Regular cardiac myocyte (primary cell): ENCODE data around the gene EEF1AKMT4. TPM values are rescaled to one million over a fixed set of nuclear protein-coding genes. Genes with fewer than 3 reads are reported as not detected.

ENCODE experiments used
- total RNA-seq: library from RNA; depleted of rRNA; stranded (reverse); fragments of >200 nt; gene quantifications from 2 replicates; pipeline ENCODE4 v1.2.3, GENCODE V29; 2014

EEF1AKMT4 gene
- total RNA-seq: 3.4 and 6.9 TPM in 2 replicates

GRCh38 chr3:184249412-184250166 lies at the start of gene EEF1AKMT4:
EEF1AKMT4 (plus strand) TSS chr3:184249672; CDS start chr3:184249695, 23 bp downstream.

GRCh38 chr3:184229394-184230080 lies 19.9 kb upstream of the EEF1AKMT4 start, which contains the start of gene VWA5B2:
VWA5B2 (plus strand) TSS chr3:184229585; CDS start chr3:184230529, 944 bp downstream.

GRCh38 chr3:184248454-184249411 lies 739 bp upstream of the EEF1AKMT4 start, which contains the start of gene ALG3:
ALG3 (minus strand) TSS chr3:184248962; CDS start chr3:184248940, 22 bp downstream.

GRCh38 chr3:184261270-184261853 lies 11.9 kb downstream of the EEF1AKMT4 start, which contains the start of gene CAMK2N2:
CAMK2N2 (minus strand) TSS chr3:184261553; CDS start chr3:184261285, 268 bp downstream.

GRCh38 chr3:184275961-184276910 lies 26.8 kb downstream of the EEF1AKMT4 start, which contains the start of gene ECE2:
ECE2 (plus strand) TSS chr3:184276022; CDS start chr3:184276154, 132 bp downstream.

GRCh38 chr3:184298759-184299487 lies 49.5 kb downstream of the EEF1AKMT4 start, which contains the start of gene PSMD2:
PSMD2 (plus strand) TSS chr3:184299241; CDS start chr3:184299267, 26 bp downstream.

Other genes with a start within 250 kb of the EEF1AKMT4 start
- gene ABCC5, start 231.8 kb upstream of the EEF1AKMT4 start, total RNA-seq: 14.4 and 25.4 TPM in 2 replicates
- gene HTR3D, start 217.9 kb upstream of the EEF1AKMT4 start, total RNA-seq: not detected in 2 replicates
- gene HTR3C, start 196.6 kb upstream of the EEF1AKMT4 start, total RNA-seq: not detected in 2 replicates
- gene HTR3E, start 152.6 kb upstream of the EEF1AKMT4 start, total RNA-seq: not detected in 2 replicates
- 29.3 and 39.1 TPM in 2 replicates for gene EIF2B5, start 114.3 kb upstream of the EEF1AKMT4 start, total RNA-seq
- 35.2 and 37.0 TPM in 2 replicates for gene DVL3, start 94.3 kb upstream of the EEF1AKMT4 start, total RNA-seq
- gene AP2M1, start 74.8 kb upstream of the EEF1AKMT4 start, total RNA-seq: 384 and 533 TPM in 2 replicates
- gene ABCF3, start 63.5 kb upstream of the EEF1AKMT4 start, total RNA-seq: 55.2 and 81.5 TPM in 2 replicates
- not detected in 2 replicates for gene VWA5B2, start 20.1 kb upstream of the EEF1AKMT4 start, total RNA-seq
- gene ALG3, start 710 bp upstream of the EEF1AKMT4 start, total RNA-seq: 39.1 and 39.5 TPM in 2 replicates
- not detected in 2 replicates for gene CAMK2N2, start 11.9 kb downstream of the EEF1AKMT4 start, total RNA-seq
- not detected in 2 replicates for gene ECE2, start 26.4 kb downstream of the EEF1AKMT4 start, total RNA-seq
- 485 and 1,347 TPM in 2 replicates for gene PSMD2, start 49.6 kb downstream of the EEF1AKMT4 start, total RNA-seq
- 179 and 389 TPM in 2 replicates for gene EIF4G1, start 64.9 kb downstream of the EEF1AKMT4 start, total RNA-seq
- gene FAM131A, start 87.9 kb downstream of the EEF1AKMT4 start, total RNA-seq: 22.0 and 24.5 TPM in 2 replicates
- gene CLCN2, start 111.9 kb downstream of the EEF1AKMT4 start, total RNA-seq: 1.7 and 3.3 TPM in 2 replicates
- 102 and 146 TPM in 2 replicates for gene POLR2H, start 112.0 kb downstream of the EEF1AKMT4 start, total RNA-seq
- gene THPO, start 128.5 kb downstream of the EEF1AKMT4 start, total RNA-seq: under 0.01 and 0.28 TPM in 2 replicates
- gene CHRD, start 130.4 kb downstream of the EEF1AKMT4 start, total RNA-seq: 0.96 and 3.1 TPM in 2 replicates